Nephron (organoid): ENCODE data around the gene RARRES2.

ENCODE experiments used
- H3K27ac Mint-ChIP-seq, 3 experiments: 2 replicates each; pipeline ENCODE4 v1.8.0; 2020; ENCODE audit warnings: mixed read lengths in 3 of 3, mild to moderate bottlenecking in 2 of 3, moderate library complexity in 1 of 3
- H3K27me3 Mint-ChIP-seq: 2 replicates; pipeline ENCODE4 v1.8.0; 2021; ENCODE audit warnings: low read depth, mild to moderate bottlenecking, moderate library complexity, mixed read lengths
- H3K36me3 Mint-ChIP-seq: 2 replicates; pipeline ENCODE4 v1.8.0; 2020; ENCODE audit warnings: low read depth, mixed read lengths
- H3K4me1 Mint-ChIP-seq: 2 replicates; pipeline ENCODE4 v1.8.0; 2020; ENCODE audit warnings: mixed read lengths
- H3K4me3 Mint-ChIP-seq, 3 experiments: 2 replicates each; pipeline ENCODE4 v1.8.0; 2020; ENCODE audit warnings: mild to moderate bottlenecking in 3 of 3, mixed read lengths in 3 of 3, moderate library complexity in 2 of 3
- H3K9me3 Mint-ChIP-seq: 2 replicates; pipeline ENCODE4 v1.8.0; 2020; ENCODE audit warnings: mixed read lengths
- CTCF ChIP-seq, 3 experiments: fragments of 200-600 bp; sonication (generic); IDR thresholded peaks; one replicate each; pipeline ENCODE4 v1.5.0; 2021; ENCODE audit warnings: antibody characterized with exemption in 3 of 3; ENCODE audit not compliant: unreplicated experiment in 3 of 3

The RARRES2 gene

GRCh38 chr7:150381785-150382122, 40.3 kb upstream of the RARRES2 start:
- Mint-ChIP-seq H3K36me3 (peaks cover 2% of the 10 kb centered on the region), H3K4me3 (peak overlapping the region; percentile 60 to 81 (median 76)), H3K4me1 (peaks cover 79% of the 10 kb centered on the region), H3K27me3 (no peaks in the 10 kb centered on the region), H3K27ac (peak overlapping the region in 1 of 3 experiments; percentile 94), H3K9me3 (no peaks in the 10 kb centered on the region)
- no peak for TF ChIP-seq CTCF (IDR thresholded peaks at IDR 0.05; ENCODE audit: unreplicated experiment in 3 of 3)

- Mint-ChIP-seq H3K27me3 (no peaks in the 10 kb centered on the region), H3K36me3 (peaks cover 2% of the 10 kb centered on the region), H3K27ac (peak overlapping the region; percentile 80 to 96 (median 91)), H3K9me3 (no peaks in the 10 kb centered on the region), H3K4me3 (peak overlapping the region; percentile 95 to 96 (median 95)), H3K4me1 (peaks cover 82% of the 10 kb centered on the region)
- TF ChIP-seq CTCF (IDR thresholded peaks at IDR 0.05; ENCODE audit: unreplicated experiment in 3 of 3), result no peak
These were observed 39.7 kb upstream of the RARRES2 start for GRCh38 chr7:150381096-150381495.

DNA sequence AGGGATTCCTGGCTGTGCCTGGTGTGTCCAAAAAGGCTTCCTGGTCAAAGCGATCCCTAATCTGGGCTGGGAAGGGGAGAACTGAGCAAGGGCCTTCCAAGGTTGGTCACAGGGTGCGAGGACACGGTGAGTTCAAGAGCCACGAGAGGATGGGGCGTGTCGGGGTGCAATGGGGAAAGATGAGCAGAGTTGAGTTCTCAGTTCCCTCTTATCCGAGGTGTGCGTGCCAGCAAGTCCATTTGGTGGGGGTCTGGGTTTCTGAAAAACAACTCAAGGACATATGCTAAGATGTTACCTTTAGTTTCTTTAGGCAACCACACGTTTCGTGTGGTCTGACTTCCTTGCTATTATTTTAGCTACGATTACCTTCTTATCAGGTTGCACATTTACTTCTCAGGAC, 39.0 kb upstream of the RARRES2 start:
- TF ChIP-seq CTCF (IDR thresholded peaks at IDR 0.05; ENCODE audit: unreplicated experiment in 3 of 3), result no peak
- peak overlapping the region; percentile 95 to 96 (median 95) for H3K4me3 Mint-ChIP-seq
- peak overlapping the region; percentile 80 to 96 (median 91) for H3K27ac Mint-ChIP-seq
- no peaks in the 10 kb centered on the region for H3K27me3 Mint-ChIP-seq
- H3K9me3 Mint-ChIP-seq, result no peaks in the 10 kb centered on the region
- H3K4me1 Mint-ChIP-seq, result peaks cover 81% of the 10 kb centered on the region
- peaks cover 7% of the 10 kb centered on the region for H3K36me3 Mint-ChIP-seq

DNA sequence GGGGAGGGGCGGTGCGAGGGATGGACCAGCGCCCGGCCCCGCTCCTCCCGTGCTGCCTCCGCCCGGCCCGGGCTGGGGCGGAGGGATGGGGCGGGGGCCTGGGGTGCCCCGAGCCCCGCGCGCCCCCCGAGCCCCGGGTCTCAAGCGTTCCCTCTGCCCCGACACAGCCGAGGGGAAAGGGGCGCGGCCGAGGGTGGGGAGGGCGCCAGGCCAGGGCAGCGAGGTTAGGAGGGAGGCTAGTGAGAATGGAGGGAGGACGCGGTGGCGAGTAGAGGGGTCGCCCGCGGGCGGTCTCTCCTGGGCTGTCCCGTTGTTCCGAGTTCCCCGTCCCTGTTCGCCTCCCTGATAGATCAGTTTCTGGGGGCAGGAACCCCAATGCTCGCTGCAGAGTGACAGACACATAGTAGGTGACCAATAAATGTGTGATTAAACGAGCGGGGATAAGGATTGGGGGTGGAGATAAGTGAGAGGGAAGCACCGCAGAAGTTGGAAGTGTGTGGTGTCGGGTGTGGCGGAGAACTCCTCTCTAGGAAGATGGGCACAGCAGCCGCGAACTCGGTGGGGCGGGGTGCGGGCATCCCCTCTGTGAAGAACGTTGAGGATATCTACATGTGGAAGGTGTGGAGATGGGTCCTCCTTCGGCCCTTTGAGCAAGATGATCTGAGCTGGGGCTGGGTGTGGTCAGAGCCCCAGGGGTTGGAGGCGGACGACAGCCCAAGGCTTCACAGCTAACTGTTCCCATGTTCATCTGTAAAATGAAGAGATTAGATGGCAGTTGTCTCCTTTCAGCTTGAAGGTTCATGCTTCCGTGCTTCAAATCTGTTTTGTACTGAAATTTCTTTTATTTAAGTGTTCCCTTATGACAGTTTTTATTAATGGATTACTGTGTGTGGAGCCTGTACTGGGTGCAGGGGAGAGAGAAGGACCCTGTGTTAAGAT, 38.3 kb upstream of the RARRES2 start:
- peak overlapping the region; percentile 80 to 96 (median 91) for H3K27ac Mint-ChIP-seq
- H3K36me3 Mint-ChIP-seq, result peaks cover 7% of the 10 kb centered on the region
- no peak for TF ChIP-seq CTCF (IDR thresholded peaks at IDR 0.05; ENCODE audit: unreplicated experiment in 3 of 3)
- peaks cover 73% of the 10 kb centered on the region for H3K4me1 Mint-ChIP-seq
- H3K9me3 Mint-ChIP-seq, result no peaks in the 10 kb centered on the region
- H3K27me3 Mint-ChIP-seq, result no peaks in the 10 kb centered on the region
- peak overlapping the region; percentile 95 to 96 (median 95) for H3K4me3 Mint-ChIP-seq

GRCh38 chr7:150378853-150379440, 37.5 kb upstream of the RARRES2 start, which contains the start of gene ZNF775:
Gene ZNF775 (plus strand): TSS chr7:150379330. CDS start chr7:150388471, 9,141 bp downstream.
- no peak for TF ChIP-seq CTCF (IDR thresholded peaks at IDR 0.05; ENCODE audit: unreplicated experiment in 3 of 3)
- Mint-ChIP-seq H3K27me3 (no peaks in the 10 kb centered on the region), H3K27ac (peak within 1 kb of the TSS; percentile 80 to 98 (median 95)), H3K4me3 (peak within 1 kb of the TSS; percentile 95 to 96 (median 95)), H3K4me1 (peaks cover 72% of the 10 kb centered on the region), H3K36me3 (peaks cover 14% of the 10 kb centered on the region), H3K9me3 (no peaks in the 10 kb centered on the region)
